ENCODE data around the gene EDNRB. TPM values are rescaled to one million over a fixed set of nuclear protein-coding genes. Genes with fewer than 3 reads are reported as not detected.

The EDNRB gene
- total RNA-seq, 4 donors from 2014 or later = 19.4 to 63.6 (median 22.5) TPM

GRCh38 chr13:77930430-77930829 lies 11.8 kb upstream of the EDNRB start:
- Histone ChIP-seq H3K27me3 (no peaks in the 10 kb centered on the region), H3K9me3 (no peaks in the 10 kb centered on the region), H3K36me3 (no peaks in the 10 kb centered on the region), H3K4me3 (no peak overlapping the region), H3K4me1 (no peaks in the 10 kb centered on the region), H3K27ac (no peak overlapping the region)
- DNase-seq (ENCODE audit: low spot score in 2 of 2) = no peak
- TF ChIP-seq POLR2A (IDR thresholded peaks at IDR 0.05) = no peak
- TF ChIP-seq CTCF (IDR thresholded peaks at IDR 0.05) = no peak
- no peak for TF ChIP-seq EP300 (IDR thresholded peaks at IDR 0.05)

- DNase-seq (ENCODE audit: low spot score in 2 of 2) = no peak
- no peak for TF ChIP-seq EP300 (IDR thresholded peaks at IDR 0.05)
- TF ChIP-seq POLR2A (IDR thresholded peaks at IDR 0.05) = no peak
- no peak for TF ChIP-seq CTCF (IDR thresholded peaks at IDR 0.05)
- Histone ChIP-seq H3K4me3 (no peak overlapping the region), H3K9me3 (no peaks in the 10 kb centered on the region), H3K36me3 (no peaks in the 10 kb centered on the region), H3K4me1 (no peaks in the 10 kb centered on the region), H3K27ac (no peak overlapping the region), H3K27me3 (no peaks in the 10 kb centered on the region)
- WGBS, 2 donors = 4 to 6% methylated on average over 2 of the region's 2 CpGs
Measured at GRCh38 chr13:77928909-77929308, 10.3 kb upstream of the EDNRB start.

- H3K9me3 ChIP-seq = no peaks in the 10 kb centered on the region
- no peaks in the 10 kb centered on the region for H3K36me3 ChIP-seq
- no peak overlapping the region for H3K4me3 ChIP-seq
- H3K27me3 ChIP-seq = no peaks in the 10 kb centered on the region
- DNase-seq (ENCODE audit: low spot score in 2 of 2) = no peak
- TF ChIP-seq CTCF (IDR thresholded peaks at IDR 0.05) (no peak), POLR2A (IDR thresholded peaks at IDR 0.05) (no peak), EP300 (IDR thresholded peaks at IDR 0.05) (no peak)
- no peak overlapping the region for H3K27ac ChIP-seq
- H3K4me1 ChIP-seq = no peaks in the 10 kb centered on the region
- WGBS, 2 donors = 95 to 96% methylated on average over 14 of the region's 14 CpGs
Measured at GRCh38 chr13:77925616-77926015, 7.0 kb upstream of the EDNRB start.

- peaks cover 0 to 25% (median 3%) of the 10 kb centered on the region in 4 donors for H3K4me1 ChIP-seq
- peak overlapping the region in 3 of 4 donors; percentile 48 to 84 (median 70) for H3K27ac ChIP-seq
- peak overlapping the region; percentile 45 to 87 (median 64) for H3K4me3 ChIP-seq
- H3K9me3 ChIP-seq = no peaks in the 10 kb centered on the region
- H3K27me3 ChIP-seq = no peaks in the 10 kb centered on the region
- TF ChIP-seq POLR2A (IDR thresholded peaks at IDR 0.05) = no peak
- no peak for TF ChIP-seq EP300 (IDR thresholded peaks at IDR 0.05)
- no peak for TF ChIP-seq CTCF (IDR thresholded peaks at IDR 0.05)
- 20 to 28% methylated on average over 8 of the region's 8 CpGs for WGBS, 2 donors
- H3K36me3 ChIP-seq = no peaks in the 10 kb centered on the region
- no peak for DNase-seq (ENCODE audit: low spot score in 2 of 2)
Measured at GRCh38 chr13:77919921-77920294, 1.3 kb upstream of the EDNRB start.

- Histone ChIP-seq H3K27ac (peak overlapping the region; percentile 19 to 84 (median 65)), H3K36me3 (no peaks in the 10 kb centered on the region), H3K4me3 (peak overlapping the region; percentile 45 to 87 (median 64)), H3K4me1 (peaks cover 0 to 26% (median 3%) of the 10 kb centered on the region in 4 donors), H3K9me3 (no peaks in the 10 kb centered on the region), H3K27me3 (no peaks in the 10 kb centered on the region)
- TF ChIP-seq POLR2A (IDR thresholded peaks at IDR 0.05) (no peak), EP300 (IDR thresholded peaks at IDR 0.05) (peak in 1 of 2 donors; percentile 53)
- DNase-seq (ENCODE audit: low spot score in 2 of 2) = peak; percentile 15 to 19
- 1 to 2% methylated on average over 29 of the region's 29 CpGs for WGBS, 2 donors
Measured at GRCh38 chr13:77919246-77919920, 752 bp upstream of the EDNRB start.
